Natural killer cell treated with Interleukin-12 subunit alpha and Interleukin-12 subunit beta and Interleukin-15 and Interleukin-18, amount 100 ng/mL, for 72 hours (primary cell): Measurements from ENCODE around the gene SLC24A3. TPM values are rescaled to one million over a fixed set of nuclear protein-coding genes. Genes with fewer than 3 reads are reported as not detected.
"Not testable (repeated sequence)": the region's sequence is repeated elsewhere in the genome, so short reads cannot be mapped to it uniquely, and the experiment has no call there.

Source experiments
- ATAC-seq, 2 donors: fragments of 150-1000 bp; cut with Tn5 transposase in 1 of 2; sonication (Bioruptor Pico), chemical (Tn5 transposase) in 1 of 2; 2 replicates each; pipeline ENCODE4 v1.10.0; 2021
- DNase-seq: peaks from one replicate; pipeline ENCODE4 v3.0.0; 2022; ENCODE audit warnings: low spot score
- H3K27ac Mint-ChIP-seq, 2 donors: 1 replicate in 1 of 2; 2 replicates in 1 of 2; pipeline ENCODE4 v1.8.0; 2022; ENCODE audit warnings: mixed read lengths in 2 of 2, mild to moderate bottlenecking in 1 of 2, moderate library complexity in 1 of 2
- H3K27me3 Mint-ChIP-seq, 2 donors: 1 replicate in 1 of 2; 2 replicates in 1 of 2; pipeline ENCODE4 v1.8.0; 2022; ENCODE audit warnings: mixed read lengths in 2 of 2
- H3K36me3 Mint-ChIP-seq: one replicate; pipeline ENCODE4 v1.8.0; 2022; ENCODE audit warnings: mixed read lengths
- H3K4me1 Mint-ChIP-seq, 2 donors: 1 replicate in 1 of 2; 2 replicates in 1 of 2; pipeline ENCODE4 v1.8.0; 2022; ENCODE audit warnings: low read depth in 2 of 2, mixed read lengths in 2 of 2, mild to moderate bottlenecking in 1 of 2
- H3K4me3 Mint-ChIP-seq: one replicate; pipeline ENCODE4 v1.8.0; 2022; ENCODE audit warnings: mixed read lengths
- H3K9me3 Mint-ChIP-seq: 2 replicates; pipeline ENCODE4 v1.8.0; 2022; ENCODE audit warnings: mixed read lengths
- total RNA-seq, 2 donors: library from RNA; stranded (reverse); gene quantifications; one replicate each; pipeline ENCODE4 v1.2.3, GENCODE V29; 2022

Gene SLC24A3
- total RNA-seq, 2 donors from 2014 or later = 1.4 TPM; not detected in 1

DNA sequence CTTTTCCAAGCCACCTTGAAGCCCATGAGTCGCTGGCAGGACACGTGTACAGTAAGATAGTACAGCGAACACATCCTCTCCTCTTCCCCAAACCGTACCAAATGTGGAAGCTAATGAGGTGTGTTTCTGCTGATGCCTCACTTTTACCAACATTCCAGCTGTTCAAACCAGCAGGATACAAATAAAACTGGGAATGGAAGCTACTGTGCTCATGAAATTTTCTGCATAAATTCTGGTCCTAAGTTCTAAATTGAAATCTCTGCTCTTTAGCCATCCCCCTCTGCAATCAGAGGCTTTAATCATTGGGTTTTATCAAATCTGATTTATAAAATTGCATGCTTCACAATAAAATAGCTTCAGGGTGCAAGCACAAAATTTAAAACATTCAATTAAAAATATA, 463.8 kb downstream of the SLC24A3 start:
- H3K4me1 Mint-ChIP-seq = no peaks in the 10 kb centered on the region
- H3K27ac Mint-ChIP-seq = no peak overlapping the region
- no peak for ATAC-seq
- no peaks in the 10 kb centered on the region for H3K36me3 Mint-ChIP-seq
- H3K4me3 Mint-ChIP-seq = no peak overlapping the region
- DNase-seq = no peak
- H3K27me3 Mint-ChIP-seq = peaks cover 15 to 21% of the 10 kb centered on the region in 2 donors
- H3K9me3 Mint-ChIP-seq = no peaks in the 10 kb centered on the region

DNA sequence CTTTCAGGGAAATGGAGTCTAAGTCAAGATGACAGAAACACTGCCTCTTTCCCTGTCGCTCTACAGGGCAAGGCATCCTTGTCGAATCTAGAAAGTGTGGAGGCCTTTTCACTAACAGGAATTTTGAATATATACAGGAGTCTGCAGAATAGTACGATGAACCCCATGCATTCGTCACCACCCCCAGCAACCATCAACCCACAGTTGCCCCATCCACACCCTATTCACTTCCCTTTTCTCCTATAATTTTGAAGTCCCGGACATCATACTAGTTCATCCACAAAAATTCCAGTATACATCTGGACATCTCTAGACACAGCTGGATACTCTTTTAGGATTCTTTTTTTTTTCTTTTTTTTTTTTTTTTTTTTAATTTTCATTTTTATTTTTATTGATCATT, 464.9 kb downstream of the SLC24A3 start:
- ATAC-seq (no peak), DNase-seq (no peak)
- no peak overlapping the region for H3K27ac Mint-ChIP-seq
- H3K27me3 Mint-ChIP-seq = peaks cover 9 to 12% of the 10 kb centered on the region in 2 donors
- no peaks in the 10 kb centered on the region for H3K36me3 Mint-ChIP-seq
- H3K4me3 Mint-ChIP-seq = no peak overlapping the region
- no peaks in the 10 kb centered on the region for H3K4me1 Mint-ChIP-seq
- no peaks in the 10 kb centered on the region for H3K9me3 Mint-ChIP-seq

GRCh38 chr20:19678591-19678990, 466.1 kb downstream of the SLC24A3 start:
- H3K4me1 Mint-ChIP-seq, ATAC-seq, H3K27me3 Mint-ChIP-seq, H3K27ac Mint-ChIP-seq, H3K36me3 Mint-ChIP-seq, H3K9me3 Mint-ChIP-seq, DNase-seq, H3K4me3 Mint-ChIP-seq: not testable (repeated sequence)

DNA sequence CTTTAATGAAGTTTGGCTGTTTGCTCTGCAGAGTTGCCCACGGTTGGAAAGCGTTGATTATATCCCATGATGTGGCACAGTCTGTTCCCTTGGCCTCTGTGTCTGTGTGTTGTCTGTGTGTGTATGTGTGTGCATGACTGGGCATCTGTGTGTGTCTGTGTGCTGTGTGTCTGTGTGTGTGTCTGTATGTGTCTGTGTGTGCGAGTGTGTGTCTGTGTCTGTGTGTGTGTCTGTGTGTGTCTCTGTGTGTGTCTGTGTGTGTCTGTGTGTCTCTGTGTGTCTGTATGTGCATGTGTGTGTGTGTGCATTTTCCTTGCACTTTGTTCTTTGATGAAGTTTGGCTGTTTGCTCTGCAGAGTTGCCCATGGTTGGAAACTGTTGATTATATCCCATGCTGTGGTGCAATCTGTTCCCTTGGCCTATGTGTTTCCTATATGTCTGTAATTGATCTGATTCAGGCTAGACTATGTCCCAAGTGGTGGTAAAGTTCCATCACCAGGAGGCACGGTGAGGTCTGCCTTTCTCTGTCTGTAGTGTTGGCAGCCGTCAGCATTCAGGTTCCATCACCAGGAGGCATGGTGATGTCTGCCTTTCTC, 467.6 kb downstream of the SLC24A3 start:
- Mint-ChIP-seq H3K4me3 (no peak overlapping the region), H3K4me1 (no peaks in the 10 kb centered on the region), H3K9me3 (no peaks in the 10 kb centered on the region), H3K27ac (no peak overlapping the region), H3K36me3 (no peaks in the 10 kb centered on the region), H3K27me3 (peaks cover 6 to 18% of the 10 kb centered on the region in 2 donors)
- ATAC-seq (no peak), DNase-seq (no peak)

DNA sequence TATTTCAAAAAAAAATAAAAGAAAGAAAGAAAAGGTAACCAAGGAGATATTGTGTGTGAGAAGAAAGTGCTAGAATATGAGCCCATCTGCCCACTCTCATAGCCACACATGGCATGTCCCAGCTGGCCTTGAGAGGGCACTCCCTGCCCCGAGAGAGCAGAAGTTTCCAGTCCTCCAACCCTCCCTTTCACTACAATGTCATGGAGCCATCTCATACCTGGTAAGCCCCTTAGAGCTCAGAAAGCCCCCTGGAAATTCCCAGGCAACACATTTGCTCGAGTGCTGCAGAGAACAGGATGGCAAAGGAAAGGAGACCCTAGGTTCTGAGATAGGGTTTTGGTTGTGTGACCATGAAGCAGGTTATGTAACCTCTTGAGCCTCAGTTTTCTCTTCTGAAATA, 469.8 kb downstream of the SLC24A3 start:
- H3K4me3 Mint-ChIP-seq = no peak overlapping the region
- DNase-seq = no peak
- H3K36me3 Mint-ChIP-seq = no peaks in the 10 kb centered on the region
- no peaks in the 10 kb centered on the region for H3K4me1 Mint-ChIP-seq
- H3K9me3 Mint-ChIP-seq = no peaks in the 10 kb centered on the region
- H3K27ac Mint-ChIP-seq = no peak overlapping the region
- H3K27me3 Mint-ChIP-seq = peaks cover 9 to 25% of the 10 kb centered on the region in 2 donors
- ATAC-seq = no peak

DNA sequence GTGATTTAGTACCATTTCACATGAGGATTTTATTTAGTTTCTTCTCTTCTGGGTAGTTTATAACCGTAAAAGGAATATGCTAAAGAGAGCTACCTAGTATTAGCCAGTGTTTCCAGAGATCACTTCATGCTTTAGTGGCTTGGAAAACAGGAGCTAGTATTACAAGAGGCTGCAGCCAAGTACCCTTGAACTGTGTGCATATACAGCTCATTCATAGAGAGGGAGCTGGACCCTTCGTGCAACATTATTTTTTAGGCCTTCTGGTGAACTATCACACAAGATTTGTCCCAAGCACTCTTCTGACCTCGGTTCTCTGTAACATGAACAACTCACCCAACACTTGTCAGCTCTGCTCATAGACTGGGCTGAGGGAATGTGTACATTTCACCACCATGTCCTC, 470.7 kb downstream of the SLC24A3 start:
- DNase-seq (no peak), ATAC-seq (no peak)
- Mint-ChIP-seq H3K4me1 (no peaks in the 10 kb centered on the region), H3K36me3 (no peaks in the 10 kb centered on the region), H3K9me3 (no peaks in the 10 kb centered on the region), H3K27ac (no peak overlapping the region), H3K27me3 (peaks cover 9 to 25% of the 10 kb centered on the region in 2 donors), H3K4me3 (no peak overlapping the region)

DNA sequence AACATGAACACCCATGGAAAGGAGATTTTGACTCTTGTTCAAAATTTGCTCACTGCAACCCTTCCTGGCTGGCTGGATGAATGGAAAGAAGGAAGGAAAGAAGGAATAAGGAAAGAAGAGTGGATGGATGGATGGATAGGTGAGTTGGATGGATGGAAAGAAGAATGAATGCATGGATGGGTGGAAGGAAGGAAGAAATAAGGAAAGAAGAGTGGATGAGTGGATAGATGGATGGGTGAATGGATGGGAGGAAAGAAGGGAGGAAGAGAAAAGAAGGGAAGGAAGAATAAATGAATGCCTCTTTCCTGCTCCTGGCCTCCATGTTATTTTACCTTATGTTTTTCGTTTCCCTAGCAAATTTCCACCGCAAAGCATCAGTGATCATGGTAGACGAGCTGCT, 471.4 kb downstream of the SLC24A3 start:
- H3K4me3 Mint-ChIP-seq = no peak overlapping the region
- no peak overlapping the region for H3K27ac Mint-ChIP-seq
- DNase-seq = no peak

DNA sequence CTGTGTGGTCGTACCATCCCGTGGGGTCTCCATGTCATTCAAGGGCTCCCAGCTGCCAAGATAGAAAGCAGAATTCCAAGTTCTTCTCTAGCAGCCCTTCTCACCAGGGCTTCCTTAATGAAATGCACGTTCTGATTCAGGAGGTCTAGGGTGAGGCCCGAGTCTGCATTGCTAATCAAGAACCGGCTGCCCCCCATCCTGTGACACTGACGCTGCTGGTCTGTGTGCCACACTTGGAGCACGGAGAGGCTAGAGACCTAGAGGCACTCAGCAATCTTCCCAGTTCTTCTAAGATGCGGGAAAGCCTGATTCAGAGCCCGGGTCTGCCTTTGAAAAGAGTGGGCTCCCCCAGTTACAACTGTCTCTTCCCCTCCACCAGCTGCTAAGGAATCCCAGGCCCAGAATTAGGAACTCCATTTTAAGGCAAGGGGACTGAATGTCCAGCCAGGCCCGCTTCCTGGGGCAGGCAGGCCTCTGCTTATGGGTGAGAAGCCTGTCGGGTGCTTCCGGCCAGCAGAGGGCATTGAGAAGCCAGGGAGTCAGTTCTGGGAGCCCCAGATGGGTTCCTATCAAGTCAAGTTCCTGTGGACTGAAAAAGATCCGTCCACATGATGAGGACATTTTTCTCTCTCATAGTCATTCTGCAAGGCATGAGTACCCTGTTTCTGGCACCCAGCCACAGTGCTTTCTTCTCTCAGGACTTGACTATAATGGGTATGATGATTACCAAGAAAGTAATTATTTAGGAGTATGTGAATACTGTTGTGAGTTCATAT, 475.8 kb downstream of the SLC24A3 start:
- no peak overlapping the region for H3K4me3 Mint-ChIP-seq
- H3K27ac Mint-ChIP-seq = no peak overlapping the region
- no peaks in the 10 kb centered on the region for H3K36me3 Mint-ChIP-seq
- peaks cover 15 to 45% of the 10 kb centered on the region in 2 donors for H3K27me3 Mint-ChIP-seq
- no peaks in the 10 kb centered on the region for H3K9me3 Mint-ChIP-seq
- no peak for DNase-seq
- peaks cover 0 to 9% of the 10 kb centered on the region in 2 donors for H3K4me1 Mint-ChIP-seq
- no peak for ATAC-seq

More for the DNA sequence above, 471.4 kb downstream of the SLC24A3 start:
- Mint-ChIP-seq H3K36me3 (no peaks in the 10 kb centered on the region), H3K27me3 (peaks cover 9 to 25% of the 10 kb centered on the region in 2 donors), H3K9me3 (no peaks in the 10 kb centered on the region), H3K4me1 (no peaks in the 10 kb centered on the region)
- ATAC-seq = no peak

GRCh38 chr20:19690462-19690861, 478.0 kb downstream of the SLC24A3 start:
- Mint-ChIP-seq H3K27me3 (peaks cover 16 to 29% of the 10 kb centered on the region in 2 donors), H3K27ac (no peak overlapping the region), H3K36me3 (no peaks in the 10 kb centered on the region), H3K9me3 (no peaks in the 10 kb centered on the region), H3K4me3 (no peak overlapping the region), H3K4me1 (peaks cover 0 to 9% of the 10 kb centered on the region in 2 donors)
- ATAC-seq (no peak), DNase-seq (no peak)

GRCh38 chr20:19691125-19691524, 478.7 kb downstream of the SLC24A3 start:
- Mint-ChIP-seq H3K4me1 (peaks cover 0 to 9% of the 10 kb centered on the region in 2 donors), H3K4me3 (no peak overlapping the region), H3K36me3 (no peaks in the 10 kb centered on the region)

DNA sequence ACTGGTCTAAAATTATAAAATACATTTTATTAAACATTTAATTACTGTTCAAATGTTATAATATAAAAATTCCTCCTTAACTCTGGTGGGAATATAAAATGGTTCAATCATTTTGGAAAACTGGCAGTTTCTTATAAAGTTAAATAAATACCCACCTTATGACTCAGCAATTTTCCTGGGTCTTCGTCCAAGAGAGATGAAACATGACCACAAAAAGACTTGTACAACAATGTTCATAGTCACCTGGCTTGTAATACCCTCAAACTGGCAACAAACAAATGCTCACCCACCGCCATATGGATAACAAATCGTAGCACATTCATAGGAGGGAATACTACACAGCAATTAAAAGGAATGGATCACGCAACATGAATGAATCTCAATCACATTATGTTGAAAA, 479.7 kb downstream of the SLC24A3 start:
- Mint-ChIP-seq H3K27ac (no peak overlapping the region), H3K9me3 (no peaks in the 10 kb centered on the region), H3K4me1 (peaks cover 0 to 9% of the 10 kb centered on the region in 2 donors), H3K4me3 (no peak overlapping the region), H3K27me3 (peaks cover 17 to 26% of the 10 kb centered on the region in 2 donors), H3K36me3 (no peaks in the 10 kb centered on the region)
- ATAC-seq (no peak), DNase-seq (no peak)

More at GRCh38 chr20:19691125-19691524, 478.7 kb downstream of the SLC24A3 start:
- no peak for DNase-seq
- H3K9me3 Mint-ChIP-seq = no peaks in the 10 kb centered on the region
- ATAC-seq = no peak
- H3K27ac Mint-ChIP-seq = no peak overlapping the region
- H3K27me3 Mint-ChIP-seq = peaks cover 14 to 26% of the 10 kb centered on the region in 2 donors

- H3K4me1 Mint-ChIP-seq = peaks cover 0 to 9% of the 10 kb centered on the region in 2 donors
- no peaks in the 10 kb centered on the region for H3K9me3 Mint-ChIP-seq
- ATAC-seq (no peak), DNase-seq (no peak)
- peaks cover 17 to 26% of the 10 kb centered on the region in 2 donors for H3K27me3 Mint-ChIP-seq
- H3K4me3 Mint-ChIP-seq = no peak overlapping the region
- no peak overlapping the region for H3K27ac Mint-ChIP-seq
- no peaks in the 10 kb centered on the region for H3K36me3 Mint-ChIP-seq
These were observed 480.3 kb downstream of the SLC24A3 start for GRCh38 chr20:19692685-19693119.

- no peaks in the 10 kb centered on the region for H3K36me3 Mint-ChIP-seq
- no peaks in the 10 kb centered on the region for H3K9me3 Mint-ChIP-seq
- peaks cover 0 to 9% of the 10 kb centered on the region in 2 donors for H3K4me1 Mint-ChIP-seq
- no peak overlapping the region for H3K27ac Mint-ChIP-seq
- H3K4me3 Mint-ChIP-seq = no peak overlapping the region
- ATAC-seq (no peak), DNase-seq (no peak)
- peaks cover 17 to 26% of the 10 kb centered on the region in 2 donors for H3K27me3 Mint-ChIP-seq
These were observed 481.1 kb downstream of the SLC24A3 start for GRCh38 chr20:19693508-19693907.

- peak in 1 of 2 donors; percentile 21 for ATAC-seq
- Mint-ChIP-seq H3K27ac (no peak overlapping the region), H3K4me3 (no peak overlapping the region), H3K27me3 (peaks cover 17 to 25% of the 10 kb centered on the region in 2 donors), H3K36me3 (no peaks in the 10 kb centered on the region), H3K4me1 (peaks cover 0 to 9% of the 10 kb centered on the region in 2 donors), H3K9me3 (no peaks in the 10 kb centered on the region)
- DNase-seq = no peak
These were observed 482.6 kb downstream of the SLC24A3 start for GRCh38 chr20:19695081-19695480.
